HG02610 (cell line): ENCODE data around the gene TANGO2.

ENCODE experiments used
- ATAC-seq: cut with Tn5 transposase; IDR thresholded peaks from one replicate; pipeline ENCODE4 v1.9.1; 2021; ENCODE audit warnings: mild to moderate bottlenecking, moderate library complexity; ENCODE audit not compliant: unreplicated experiment

Gene TANGO2

GRCh38 chr22:20113551-20114310, 92.8 kb downstream of the TANGO2 start:
- no peak for ATAC-seq

- ATAC-seq: no peak
Observed at GRCh38 chr22:20114506-20115475, 93.9 kb downstream of the TANGO2 start.

- ATAC-seq: no peak
Observed at GRCh38 chr22:20115691-20116375, 94.9 kb downstream of the TANGO2 start, which contains the start of gene RANBP1. RANBP1 (plus strand) TSS chr22:20116104; CDS start chr22:20116185, 81 bp downstream.

GRCh38 chr22:20116376-20116950, 95.6 kb downstream of the TANGO2 start:
- no peak for ATAC-seq
